Activated CD8-positive, alpha-beta memory T cell treated with anti-CD3 and anti-CD28 coated beads for 4 hours (primary cell): ENCODE results near the gene TNFRSF6B.

Experiments used
- DNase-seq, 2 donors: peaks; one replicate each; pipeline ENCODE4 v3.0.0-alpha.2; 2020; ENCODE audit warnings: low read depth in 2 of 2

Gene TNFRSF6B

DNA sequence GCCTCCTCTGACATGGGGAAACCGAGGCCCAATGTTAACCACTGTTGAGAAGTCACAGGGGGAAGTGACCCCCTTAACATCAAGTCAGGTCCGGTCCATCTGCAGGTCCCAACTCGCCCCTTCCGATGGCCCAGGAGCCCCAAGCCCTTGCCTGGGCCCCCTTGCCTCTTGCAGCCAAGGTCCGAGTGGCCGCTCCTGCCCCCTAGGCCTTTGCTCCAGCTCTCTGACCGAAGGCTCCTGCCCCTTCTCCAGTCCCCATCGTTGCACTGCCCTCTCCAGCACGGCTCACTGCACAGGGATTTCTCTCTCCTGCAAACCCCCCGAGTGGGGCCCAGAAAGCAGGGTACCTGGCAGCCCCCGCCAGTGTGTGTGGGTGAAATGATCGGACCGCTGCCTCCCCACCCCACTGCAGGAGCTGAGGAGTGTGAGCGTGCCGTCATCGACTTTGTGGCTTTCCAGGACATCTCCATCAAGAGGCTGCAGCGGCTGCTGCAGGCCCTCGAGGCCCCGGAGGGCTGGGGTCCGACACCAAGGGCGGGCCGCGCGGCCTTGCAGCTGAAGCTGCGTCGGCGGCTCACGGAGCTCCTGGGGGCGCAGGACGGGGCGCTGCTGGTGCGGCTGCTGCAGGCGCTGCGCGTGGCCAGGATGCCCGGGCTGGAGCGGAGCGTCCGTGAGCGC, 1.6 kb downstream of the TNFRSF6B start:
- no peak for DNase-seq

DNA sequence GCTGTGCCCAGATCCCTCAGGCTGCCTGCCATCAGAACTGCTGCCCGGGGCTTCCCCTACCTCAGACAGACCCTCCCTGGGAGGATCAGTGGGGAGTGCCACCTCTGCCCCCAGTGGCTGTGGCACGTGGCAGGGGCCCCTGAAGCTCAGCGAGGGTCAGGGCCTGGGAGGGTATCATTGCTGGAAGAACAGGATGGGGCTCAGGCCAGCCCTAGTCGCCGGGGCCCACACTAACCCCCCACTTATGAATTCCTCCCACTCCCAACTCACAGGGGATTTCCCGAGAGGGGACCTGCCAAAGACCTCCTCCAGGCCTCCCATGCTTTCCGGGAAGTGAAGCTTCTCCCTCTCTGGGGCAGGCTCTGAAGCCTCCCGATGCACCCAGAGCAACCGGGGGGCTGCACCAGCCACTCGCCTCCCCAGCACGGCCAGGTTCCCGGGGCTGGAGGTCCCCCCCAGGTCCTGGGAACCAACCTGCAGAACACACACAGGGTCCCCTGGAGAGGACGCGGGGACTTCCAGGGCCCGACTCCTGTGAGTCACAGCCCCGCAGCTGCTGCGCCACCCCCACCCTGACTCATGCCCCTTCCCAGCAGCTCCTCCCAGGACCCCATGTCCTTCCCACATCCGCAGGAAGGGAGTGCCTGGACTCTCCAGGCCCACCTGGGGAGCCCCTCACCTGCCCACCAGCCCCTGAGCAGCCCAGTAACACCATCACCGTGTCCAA, 2.5 kb downstream of the TNFRSF6B start:
- no peak for DNase-seq

DNA sequence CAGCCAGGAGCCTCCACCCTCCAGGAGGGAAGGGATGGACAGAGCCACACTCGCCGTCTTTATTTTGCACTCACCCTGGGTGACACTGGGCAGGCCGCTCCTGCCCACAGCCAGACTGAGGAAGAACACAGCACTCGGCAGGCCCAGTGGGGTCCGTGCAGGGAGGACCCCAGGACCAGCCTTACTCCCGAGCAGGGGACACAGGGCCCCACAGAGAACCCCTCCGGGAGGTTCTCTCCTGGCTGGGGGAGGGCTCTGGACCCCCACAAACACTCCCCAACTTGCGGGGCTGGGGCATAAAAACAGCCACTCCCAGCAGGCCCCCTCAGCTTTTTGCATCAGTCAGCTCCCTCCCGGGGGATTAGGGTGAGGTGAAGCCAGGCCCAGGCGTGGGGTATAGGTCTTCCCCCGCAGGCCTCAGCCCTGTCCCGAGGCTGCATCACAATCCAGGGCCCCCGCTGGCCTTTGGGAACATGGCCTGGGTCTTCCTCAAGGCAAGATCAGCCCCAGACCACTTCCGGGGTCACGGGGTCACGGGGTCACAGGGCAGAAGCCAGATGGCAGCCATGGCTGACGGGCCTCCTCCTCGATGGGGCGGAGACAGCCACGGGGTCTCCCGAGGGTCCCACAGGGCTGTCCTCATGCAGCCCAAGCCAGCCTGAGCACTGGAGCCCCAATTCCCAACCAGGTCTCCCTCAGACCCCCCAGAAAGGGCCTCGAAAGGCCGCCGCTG, 3.2 kb downstream of the TNFRSF6B start:
- DNase-seq = no peak

DNA sequence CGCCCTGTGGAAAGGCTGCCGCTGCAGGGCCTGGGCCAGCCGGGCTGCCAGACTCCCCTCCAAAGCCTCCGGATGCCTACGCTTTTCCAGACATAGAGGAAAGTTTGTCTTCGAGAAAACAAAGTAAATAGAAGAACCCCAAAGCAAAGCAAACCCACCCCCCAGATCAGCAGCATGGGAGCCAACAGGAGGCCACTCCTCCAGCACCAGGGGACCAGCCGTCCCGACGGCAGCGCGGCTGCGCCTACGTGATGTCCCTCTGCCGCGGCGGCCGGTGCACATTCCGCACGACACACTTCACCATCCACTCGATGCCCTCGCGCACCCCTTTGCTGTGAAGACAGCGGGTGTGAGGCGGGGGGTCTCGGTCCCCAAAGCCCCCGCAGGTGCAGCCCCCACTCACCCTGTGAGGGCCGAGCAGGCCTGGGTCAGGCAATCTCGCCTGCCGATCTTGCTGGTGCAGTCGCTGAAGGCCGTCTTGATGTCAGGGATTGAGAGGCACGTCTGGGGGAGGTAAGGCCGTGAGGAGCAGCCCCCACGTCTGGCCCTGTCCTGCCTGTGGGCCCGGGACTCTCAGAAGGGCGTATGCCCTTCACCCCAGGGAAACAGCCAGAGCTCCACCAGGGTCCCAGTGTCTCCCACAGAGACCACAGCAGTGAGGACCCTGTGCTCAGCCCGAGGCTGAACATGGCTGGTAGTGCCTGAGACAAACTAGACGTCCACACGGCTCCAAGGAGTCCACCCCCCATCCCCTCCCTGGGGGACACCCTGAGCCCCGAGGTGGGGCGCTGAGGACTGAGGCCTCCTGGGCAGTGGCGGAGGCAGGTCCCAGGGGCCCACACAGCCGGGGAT, 4.0 kb downstream of the TNFRSF6B start:
- no peak for DNase-seq

DNA sequence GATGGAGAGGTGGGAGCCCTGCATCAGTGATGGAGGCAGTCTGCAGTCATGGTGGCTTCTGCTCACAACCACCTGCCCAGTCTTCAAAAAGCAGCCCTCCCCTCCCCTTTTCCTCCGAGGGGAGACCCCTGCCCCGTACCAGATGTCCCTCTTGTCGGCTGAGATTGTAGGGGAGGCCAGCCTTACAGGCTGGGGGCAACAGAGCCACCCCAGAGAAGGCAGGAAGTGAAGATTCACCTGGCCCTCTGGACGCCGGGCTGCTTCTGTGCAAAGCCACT, 4.5 kb downstream of the TNFRSF6B start:
- DNase-seq = no peak

DNA sequence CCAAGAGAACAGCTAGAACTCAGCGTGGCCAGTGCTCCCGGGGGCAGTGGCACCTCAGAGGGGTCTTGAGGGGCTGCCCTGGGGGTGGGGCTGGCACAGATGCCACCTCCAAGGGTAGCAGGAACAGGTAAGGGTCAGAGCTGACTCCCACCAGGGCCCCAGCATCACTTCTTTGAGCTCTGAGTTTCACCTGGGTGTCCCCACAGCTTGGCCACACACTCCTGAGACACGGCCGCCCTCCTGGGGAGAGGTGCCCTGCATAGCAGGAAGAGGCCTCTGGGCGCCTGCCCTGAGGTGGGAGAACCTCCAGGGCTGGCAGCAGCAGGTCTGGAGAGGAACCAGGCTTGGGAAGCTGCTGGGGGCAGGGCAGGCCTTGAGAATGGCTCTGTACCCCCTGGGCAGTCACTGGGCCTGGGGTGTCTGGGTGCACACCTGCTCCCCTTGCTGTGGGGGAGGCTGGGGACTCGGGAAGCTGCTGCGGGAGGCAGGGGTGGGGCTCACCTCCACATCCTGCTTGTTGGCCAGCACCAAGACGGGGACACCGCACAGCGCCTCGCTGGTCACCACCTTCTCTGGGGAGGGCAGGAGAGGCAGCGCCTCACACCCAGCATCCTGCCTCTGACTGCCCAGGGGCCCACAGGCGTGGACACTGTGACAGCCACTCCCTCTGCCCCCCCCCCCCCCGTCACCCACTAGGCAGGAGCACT, 5.0 kb downstream of the TNFRSF6B start:
- DNase-seq = no peak

- DNase-seq = no peak
Measured at GRCh38 chr20:63702036-63702665, 5.7 kb downstream of the TNFRSF6B start.

- no peak for DNase-seq
Measured at GRCh38 chr20:63702751-63703470, 6.5 kb downstream of the TNFRSF6B start.

GRCh38 chr20:63703471-63703975, 7.1 kb downstream of the TNFRSF6B start:
- no peak for DNase-seq

DNA sequence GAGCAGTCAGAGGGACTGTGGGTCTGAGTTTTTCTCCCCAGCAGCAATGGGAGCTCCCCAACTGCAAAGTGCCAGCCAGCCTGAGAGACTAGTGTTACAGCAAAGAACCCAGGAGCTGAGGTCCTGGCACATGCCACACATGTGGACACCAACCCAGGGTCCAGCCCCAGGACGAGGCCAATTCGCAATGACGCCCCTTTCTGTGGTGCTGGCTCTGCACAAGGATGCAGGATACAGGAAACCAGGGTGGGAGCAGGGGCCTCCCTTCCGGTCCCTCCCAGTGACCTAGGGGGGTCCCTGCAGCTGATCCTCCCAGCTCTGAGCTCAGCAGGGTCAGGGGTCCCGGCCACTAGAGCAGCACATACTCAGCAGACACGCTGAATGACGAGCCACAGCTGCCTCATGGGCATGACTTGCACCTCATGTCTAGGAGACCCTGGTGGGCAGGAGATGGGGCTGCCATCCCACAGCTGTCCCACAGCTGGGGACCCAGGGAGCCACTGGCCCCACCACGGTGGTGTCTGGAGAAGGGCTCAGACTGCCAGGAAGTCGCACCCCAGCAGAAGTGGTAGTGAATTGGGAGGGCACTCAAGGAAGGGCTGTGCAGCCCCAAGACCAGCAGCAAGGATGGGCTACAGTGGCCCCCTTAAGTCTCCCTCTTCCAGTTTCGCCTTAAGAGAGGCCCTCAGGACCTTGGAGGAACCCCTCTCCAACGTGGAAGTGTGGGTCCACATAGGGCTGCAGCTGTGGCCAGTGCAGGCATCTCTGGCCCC, 7.7 kb downstream of the TNFRSF6B start:
- no peak for DNase-seq

DNA sequence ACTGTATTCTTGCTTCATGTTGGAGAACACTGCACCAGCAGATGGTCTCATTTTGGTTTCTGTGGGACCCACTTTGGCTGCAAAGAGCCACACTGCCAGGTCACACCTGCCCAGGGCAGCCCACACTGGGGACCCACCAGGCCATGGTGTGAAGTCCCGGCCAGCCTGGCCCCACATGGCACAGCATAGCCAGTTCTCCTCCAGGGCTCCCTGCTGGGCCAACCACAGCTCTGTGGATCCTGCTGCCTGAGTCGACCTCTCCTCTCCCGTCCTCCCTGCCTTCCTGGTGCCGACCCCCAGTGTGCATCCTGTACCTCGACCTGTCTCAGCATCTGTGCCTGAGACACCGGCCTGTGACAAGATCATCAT, 8.3 kb downstream of the TNFRSF6B start:
- no peak for DNase-seq

GRCh38 chr20:63705232-63706026, 9.0 kb downstream of the TNFRSF6B start:
- no peak for DNase-seq

DNA sequence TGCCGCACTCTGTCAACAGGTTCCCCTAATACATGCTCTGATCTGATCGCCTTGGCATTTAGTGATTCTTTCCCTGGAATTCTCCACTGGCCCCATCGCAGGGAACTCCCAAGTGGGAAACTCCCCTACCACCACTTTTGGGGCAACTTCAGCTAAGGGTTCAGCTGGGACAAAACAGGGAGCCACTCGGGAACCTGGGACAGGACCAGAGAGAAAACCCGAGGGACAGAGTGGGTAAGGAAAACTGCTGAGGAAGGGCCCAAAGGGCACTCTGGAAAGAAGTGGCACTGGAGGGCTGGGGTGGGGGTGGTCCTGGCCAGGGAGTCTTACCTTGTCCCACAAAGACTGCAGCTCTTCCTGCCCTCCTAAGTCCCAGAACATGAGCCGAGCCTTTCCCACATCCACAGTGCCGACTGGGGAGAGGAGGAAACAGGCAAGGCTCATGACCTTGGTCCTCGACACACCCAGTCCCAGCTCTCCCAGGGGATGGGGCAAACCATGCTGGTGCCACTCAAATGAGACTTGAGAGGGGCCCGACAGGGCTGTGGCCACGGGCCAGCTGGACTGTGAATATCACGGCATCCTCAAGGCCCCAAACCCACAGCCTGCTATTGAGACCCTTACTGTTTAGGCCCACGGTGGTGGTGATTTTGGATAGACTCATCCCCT, 9.7 kb downstream of the TNFRSF6B start:
- DNase-seq = no peak

DNA sequence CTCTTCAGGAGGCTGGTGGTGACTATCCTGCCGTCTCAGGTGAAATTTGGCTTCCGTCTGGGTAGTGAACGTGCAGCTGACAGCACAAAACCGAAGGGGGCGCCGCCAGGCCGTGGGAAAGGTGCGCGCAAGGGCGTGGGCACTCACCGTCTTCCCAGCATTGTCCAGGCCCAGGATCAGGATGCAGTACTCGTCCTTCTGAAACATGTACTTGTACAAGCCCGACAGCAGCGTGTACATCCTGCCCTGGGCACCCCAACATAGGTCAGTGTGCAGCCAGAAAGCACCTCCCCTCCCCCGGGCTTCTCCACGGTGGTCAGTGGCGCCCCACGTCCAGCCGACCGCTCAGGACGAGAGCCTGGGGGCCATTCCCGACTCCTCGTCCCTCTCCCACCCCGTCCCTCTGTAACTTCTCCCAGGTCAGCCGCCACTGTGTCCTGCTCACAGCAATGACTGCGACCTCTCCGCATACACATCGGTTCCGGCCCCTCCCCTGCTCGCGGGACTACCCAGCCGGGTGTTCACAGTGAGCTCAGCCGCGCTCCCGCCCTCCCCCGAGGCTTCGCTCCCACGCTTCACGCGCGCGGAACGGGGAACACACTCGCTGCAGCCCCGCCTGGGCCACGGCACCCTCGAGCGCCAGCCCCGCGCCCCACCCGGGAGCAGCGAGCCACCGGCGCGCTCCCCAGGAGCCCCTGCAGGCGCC, 10.6 kb downstream of the TNFRSF6B start:
- peak in 1 of 2 donors; percentile 42 for DNase-seq

DNA sequence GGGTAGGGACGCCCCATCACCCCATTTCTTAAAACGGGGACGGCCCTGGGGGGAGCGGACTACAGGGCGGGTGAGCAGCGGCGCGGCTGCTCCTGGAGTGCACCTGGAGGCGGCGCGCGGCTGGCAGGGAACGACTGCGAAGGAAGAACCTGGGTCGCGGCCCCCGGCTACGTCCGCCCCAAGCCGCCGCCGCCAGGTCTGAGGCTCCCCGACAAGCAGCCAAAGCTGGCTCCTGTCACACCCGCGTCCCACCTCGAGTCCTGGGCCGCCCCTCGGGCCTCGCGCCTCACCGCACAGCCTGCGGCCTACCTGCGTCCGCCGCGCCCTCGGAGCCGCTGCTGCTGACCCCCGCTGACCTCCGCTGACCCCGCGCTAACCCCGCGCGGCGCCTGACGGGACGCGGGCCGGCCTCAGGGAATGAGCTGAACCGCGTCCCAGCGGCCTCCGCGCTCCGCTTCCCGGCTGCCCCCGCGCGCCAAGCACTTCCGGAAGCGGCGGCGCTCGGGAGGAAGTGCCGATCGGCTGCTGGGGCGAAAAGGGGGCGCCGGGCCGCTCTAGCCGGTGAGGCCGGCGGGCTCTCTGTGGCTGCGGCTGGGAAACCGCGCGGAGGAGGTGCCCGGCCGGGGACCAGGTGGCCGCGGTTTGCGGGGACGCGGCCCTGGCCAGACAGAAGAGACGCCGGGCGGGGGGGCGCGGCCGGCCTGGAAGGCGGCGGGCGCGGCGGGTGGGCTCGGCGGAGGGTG, 11.3 kb downstream of the TNFRSF6B start, which contains the start of the genes ARFRP1 and ZGPAT:
TSS of gene ARFRP1 (minus strand) at position 419 of the 743 bp plus-strand sequence. CDS start 885 bp downstream, outside the sequence.
TSS of gene ZGPAT (plus strand) at position 482 of the 743 bp plus-strand sequence. CDS start 542 bp downstream, outside the sequence.
- DNase-seq = peak; percentile 73 to 75
